IMR-90 (cell line): ENCODE data around the gene CDK13. TPM values are rescaled to one million over a fixed set of nuclear protein-coding genes. Genes with fewer than 3 reads are reported as not detected.

Experiments used
- ATAC-seq: fragments of 200-7000 bp; cut with Tn5 transposase; 2 replicates; pipeline ENCODE4 v1.9.1; 2020; ENCODE audit warnings: low read depth, mild to moderate bottlenecking, moderate library complexity
- BruUV-seq: library from RNA; stranded (reverse); fragments of 400-500 nt; replicated peaks from 2 replicates; lab custom pipeline; 2021; lab: Mats Ljungman, UMichigan
- CTCF ChIA-PET: fragments of 300-600 bp; formaldehyde crosslinking; extraction: SDS; loops from one replicate; lab custom pipeline; 2021; ENCODE audit warnings: antibody characterized with exemption; lab: Yijun Ruan, JAX
- POLR2A ChIA-PET: fragments of 300-600 bp; sonication (Branson Sonifier 250); formaldehyde crosslinking; loops from one replicate; lab custom pipeline; 2022; ENCODE audit warnings: antibody characterized with exemption; ENCODE audit not compliant: unreplicated experiment; lab: Charles Lee
- DNase-seq: peaks from one replicate; pipeline ENCODE4 v3.0.0; 2013
- H2AFZ ChIP-seq: replicated peaks from 2 replicates; pipeline ENCODE3; 2013; ENCODE audit warnings: low read length, mild to moderate bottlenecking; ENCODE audit not compliant: poor library complexity
- H2AK5ac ChIP-seq: 2 replicates; pipeline ENCODE4 v1.6.1; 2013; ENCODE audit warnings: low read depth, low read length, inconsistent platforms
- H2AK9ac ChIP-seq: replicated peaks from 2 replicates; pipeline ENCODE3; 2013; ENCODE audit warnings: mild to moderate bottlenecking, low read depth, low read length, moderate library complexity; ENCODE audit not compliant: poor library complexity
- H2BK120ac ChIP-seq: 2 replicates; pipeline ENCODE4 v1.6.1; 2013; ENCODE audit warnings: low read depth, low read length, inconsistent platforms
- H2BK15ac ChIP-seq: 3 replicates; pipeline ENCODE4 v1.6.1; 2013; ENCODE audit warnings: low read depth, low read length, inconsistent platforms
- H2BK20ac ChIP-seq: 2 replicates; pipeline ENCODE4 v1.6.1; 2013; ENCODE audit warnings: low read depth, mild to moderate bottlenecking, inconsistent platforms, low read length, moderate library complexity
- H2BK5ac ChIP-seq: 2 replicates; pipeline ENCODE4 v1.6.1; 2013; ENCODE audit warnings: mild to moderate bottlenecking, low read depth, low read length, inconsistent platforms; ENCODE audit not compliant: poor library complexity, severe bottlenecking
- H3K14ac ChIP-seq: replicated peaks from 2 replicates; pipeline ENCODE4 v1.6.1; 2013; ENCODE audit warnings: low read depth, low read length, inconsistent platforms
- H3K18ac ChIP-seq: 2 replicates; pipeline ENCODE4 v1.6.1; 2013; ENCODE audit warnings: low read depth, low read length, control low read depth
- H3K23ac ChIP-seq: 2 replicates; pipeline ENCODE4 v1.6.1; 2013; ENCODE audit warnings: low read depth, low read length, inconsistent platforms
- H3K27ac ChIP-seq: 2 replicates; pipeline ENCODE4 v1.5.1; 2013; ENCODE audit warnings: mild to moderate bottlenecking, control low read depth, low read length; ENCODE audit not compliant: insufficient read depth
- H3K27me3 ChIP-seq: 2 replicates; pipeline ENCODE4 v1.6.1; 2013; ENCODE audit warnings: low read length; ENCODE audit not compliant: control insufficient read depth, insufficient read depth
- H3K36me3 ChIP-seq: 2 replicates; pipeline ENCODE4 v1.6.1; 2013; ENCODE audit warnings: low read length, mixed read lengths; ENCODE audit not compliant: control insufficient read depth, insufficient read depth
- H3K4ac ChIP-seq: 2 replicates; pipeline ENCODE4 v1.6.1; 2013; ENCODE audit warnings: low read depth, low read length, inconsistent platforms
- H3K4me1 ChIP-seq: 2 replicates; pipeline ENCODE4 v1.6.1; 2013; ENCODE audit warnings: low read length, mixed read lengths; ENCODE audit not compliant: control insufficient read depth, insufficient read depth
- H3K4me2 ChIP-seq: 2 replicates; pipeline ENCODE4 v1.6.1; 2013; ENCODE audit warnings: low read depth, mild to moderate bottlenecking, control low read depth, low read length, moderate library complexity
- H3K4me3 ChIP-seq: 2 replicates; pipeline ENCODE4 v1.5.1; 2013; ENCODE audit warnings: low read depth, mild to moderate bottlenecking, control low read depth, low read length, moderate library complexity; ENCODE audit not compliant: insufficient read depth
- H3K56ac ChIP-seq: 2 replicates; pipeline ENCODE4 v1.6.1; 2013; ENCODE audit warnings: low read length, inconsistent platforms; ENCODE audit not compliant: insufficient read depth; ENCODE audit errors: extremely low read depth
- H3K79me1 ChIP-seq, 2 experiments: 2 replicates each; pipeline ENCODE4 v1.6.1; 2013; ENCODE audit warnings: low read length in 2 of 2, inconsistent platforms in 1 of 2, low read depth in 1 of 2
- H3K9ac ChIP-seq: 2 replicates; pipeline ENCODE4 v1.6.1; 2013; ENCODE audit warnings: low read depth, low read length, control low read depth
- H3K9me1 ChIP-seq: 2 replicates; pipeline ENCODE4 v1.6.1; 2013; ENCODE audit warnings: low read length, inconsistent platforms; ENCODE audit not compliant: insufficient read depth
- H3K9me3 ChIP-seq: 2 replicates; pipeline ENCODE4 v1.6.1; 2013; ENCODE audit warnings: low read length; ENCODE audit not compliant: control insufficient read depth, insufficient read depth
- H4K20me1 ChIP-seq: 2 replicates; pipeline ENCODE4 v1.6.1; 2013; ENCODE audit warnings: low read length, inconsistent platforms; ENCODE audit not compliant: insufficient read depth
- H4K5ac ChIP-seq: 2 replicates; pipeline ENCODE4 v1.6.1; 2013; ENCODE audit warnings: mild to moderate bottlenecking, low read depth, low read length, control low read depth
- H4K8ac ChIP-seq, 2 experiments: 2 replicates each; pipeline ENCODE4 v1.6.1; 2013; ENCODE audit warnings: low read depth in 2 of 2, low read length in 2 of 2, control low read depth in 1 of 2, inconsistent platforms in 1 of 2
- H4K91ac ChIP-seq: 2 replicates; pipeline ENCODE4 v1.6.1; 2013; ENCODE audit warnings: low read depth, low read length, inconsistent platforms; ENCODE audit not compliant: insufficient read depth
- BHLHE40 ChIP-seq: fragments of 150-350 bp; IDR thresholded peaks from 2 replicates; pipeline ENCODE4 v1.6.1; 2016; ENCODE audit warnings: mild to moderate bottlenecking, low read depth, low read length
- CEBPB ChIP-seq: IDR thresholded peaks from 2 replicates; pipeline ENCODE4 v1.6.1; 2012; ENCODE audit warnings: low read depth, low read length, improper control_type of control experiment
- CHD1 ChIP-seq: IDR thresholded peaks from 2 replicates; pipeline ENCODE4 v1.6.1; 2012; ENCODE audit warnings: low read depth, low read length, improper control_type of control experiment
- CTCF ChIP-seq: conservative IDR thresholded peaks from 2 replicates; pipeline ENCODE4 v1.5.1; 2012; ENCODE audit warnings: mild to moderate bottlenecking, low read depth, low read length, improper control_type of control experiment
- ELK1 ChIP-seq: fragments of 150-350 bp; IDR thresholded peaks from 2 replicates; pipeline ENCODE4 v1.6.1; 2016; ENCODE audit warnings: low read depth, mild to moderate bottlenecking, low read length, moderate library complexity, borderline replicate concordance
- FOS ChIP-seq: fragments of 150-350 bp; IDR thresholded peaks from 2 replicates; pipeline ENCODE4 v1.6.1; 2016; ENCODE audit warnings: low read depth, low read length
- MAFK ChIP-seq: IDR thresholded peaks from 2 replicates; pipeline ENCODE4 v1.6.1; 2012; ENCODE audit warnings: low read depth, low read length, improper control_type of control experiment
- MAZ ChIP-seq: IDR thresholded peaks from 2 replicates; pipeline ENCODE4 v1.6.1; 2012; ENCODE audit warnings: low read depth, mild to moderate bottlenecking, low read length, improper control_type of control experiment, moderate library complexity, borderline replicate concordance
- MXI1 ChIP-seq: IDR thresholded peaks from 2 replicates; pipeline ENCODE4 v1.6.1; 2012; ENCODE audit warnings: low read depth, mild to moderate bottlenecking, low read length, moderate library complexity, borderline replicate concordance
- NFE2L2 ChIP-seq: fragments of 150-350 bp; IDR thresholded peaks from 2 replicates; pipeline ENCODE4 v1.6.1; 2016; ENCODE audit warnings: low read depth, mild to moderate bottlenecking, low read length
- POLR2A ChIP-seq: IDR thresholded peaks from 2 replicates; pipeline ENCODE4 v1.6.1; 2012; ENCODE audit warnings: mild to moderate bottlenecking, low read depth, low read length
- RAD21 ChIP-seq: IDR thresholded peaks from 2 replicates; pipeline ENCODE4 v1.6.1; 2012; ENCODE audit warnings: low read length, improper control_type of control experiment
- RCOR1 ChIP-seq: IDR thresholded peaks from 2 replicates; pipeline ENCODE4 v1.6.1; 2012; ENCODE audit warnings: mild to moderate bottlenecking, low read length, improper control_type of control experiment; ENCODE audit not compliant: insufficient replicate concordance
- RFX5 ChIP-seq: IDR thresholded peaks from 2 replicates; pipeline ENCODE4 v1.8.0; 2012; ENCODE audit warnings: low read depth, mild to moderate bottlenecking, low read length, moderate library complexity
- SMC3 ChIP-seq: fragments of 150-350 bp; IDR thresholded peaks from 2 replicates; pipeline ENCODE4 v1.6.1; 2016; ENCODE audit warnings: low read depth, mild to moderate bottlenecking, antibody characterized with exemption, low read length, moderate library complexity
- USF2 ChIP-seq: fragments of 150-350 bp; IDR thresholded peaks from 2 replicates; pipeline ENCODE4 v1.6.1; 2017; ENCODE audit warnings: mild to moderate bottlenecking, antibody characterized with exemption, low read length, low read depth
- WGBS, 2 experiments: methylation state at CpG; one replicate each; pipeline versions ENCODE4 v1.1.5 to v1.1.7; 2013; ENCODE audit warnings: missing lambda C conversion rate in 2 of 2; ENCODE audit not compliant: insufficient read length in 1 of 2; ENCODE audit errors: extremely low coverage in 2 of 2; 5-methylcytosine and 5-hydroxymethylcytosine counted together
- dilution Hi-C: fragments of 300-500 bp; cut with HindIII; formaldehyde crosslinking; loops from one replicate; pipeline ENCODE4 v1.14.3; 2018; ENCODE audit warnings: low sequenced_read_pairs; ENCODE audit not compliant: unreplicated experiment
- in situ Hi-C: fragments of 300-500 bp; cut with MboI; formaldehyde crosslinking; loops from 3 replicates; pipeline ENCODE4 v1.14.3; 2019; ENCODE audit warnings: low sequenced_read_pairs, inconsistent platforms, mixed read lengths
- intact Hi-C: fragments of 100-400 bp; cut with micrococcal nuclease; formaldehyde crosslinking; loops from 2 replicates; pipeline ENCODE4 v1.10.0; 2022
- polyA plus RNA-seq, 3 experiments: library from polyadenylated mRNA; depleted of rRNA; stranded (reverse); fragments of >200 nt; gene quantifications; 2 replicates each; pipeline ENCODE4 v1.2.3, GENCODE V29; 2012; ENCODE audit warnings: low replicate concordance in 1 of 3
- total RNA-seq: library from RNA; depleted of rRNA; stranded (reverse); fragments of >200 nt; gene quantifications from 2 replicates; pipeline ENCODE4 v1.2.3, GENCODE V29; 2012

The CDK13 gene
- total and polyA plus RNA-seq, 2 of the 4 experiments (the other 2 are of a cell fraction) = 20.1 to 50.4 TPM

GRCh38 chr7:40072268-40072667, 122.2 kb downstream of the CDK13 start:
- no peaks in the 10 kb centered on the region for H3K27me3 ChIP-seq
- H3K27ac ChIP-seq = no peak overlapping the region
- H2BK5ac ChIP-seq = no peak overlapping the region
- DNase-seq (no peak), ATAC-seq (no peak)
- ChIA-PET POLR2A (no interaction called here), CTCF (no interaction called here)
- H2BK15ac ChIP-seq = no peak overlapping the region
- H3K4ac ChIP-seq = no peak overlapping the region
- H2AFZ ChIP-seq = no peak overlapping the region
- H2AK9ac ChIP-seq = no peak overlapping the region
- H3K79me1 ChIP-seq = no peaks in the 10 kb centered on the region; a peak in 1 of 4 replicates
- BruUV-seq = no TSS peak
- H3K9me3 ChIP-seq = no peaks in the 10 kb centered on the region
- no peak overlapping the region for H2BK120ac ChIP-seq
- H4K20me1 ChIP-seq = no peaks in the 10 kb centered on the region
- no peak overlapping the region for H2AK5ac ChIP-seq
- no peak overlapping the region for H2BK20ac ChIP-seq
- intact Hi-C loops = no loop called here
- H4K8ac ChIP-seq = no peak overlapping the region
- H3K9me1 ChIP-seq = 0 out of 2 replicates have a peak, but pooled peaks cover 2% of the 10 kb centered on the region
- no peak overlapping the region for H4K5ac ChIP-seq
- in situ Hi-C loops = no loop called here
- H3K4me1 ChIP-seq = no peaks in the 10 kb centered on the region
- no peak overlapping the region for H3K18ac ChIP-seq
- H3K4me2 ChIP-seq = no peak overlapping the region
- no peak overlapping the region for H3K9ac ChIP-seq
- no peak overlapping the region for H3K4me3 ChIP-seq
- WGBS, 2 experiments = 100% methylated on average over 1 of the region's 5 CpGs; no CpG with 5 or more reads in 1 of the 2 experiments
- no peak overlapping the region for H3K56ac ChIP-seq
- H4K91ac ChIP-seq = no peak overlapping the region
- H3K23ac ChIP-seq = no peak overlapping the region
- TF ChIP-seq CEBPB (no peak), RAD21 (no peak), POLR2A (no peak), SMC3 (no peak), CTCF (no peak), MAZ (no peak), MAFK (no peak), FOS (no peak), CHD1 (no peak), ELK1 (no peak), MXI1 (no peak), NFE2L2 (no peak), RCOR1 (no peak), RFX5 (no peak), BHLHE40 (no peak), USF2 (no peak)
- H3K36me3 ChIP-seq = peaks cover 4% of the 10 kb centered on the region; the same call in 1 of the 2 replicates
- no peak overlapping the region for H3K14ac ChIP-seq
- dilution Hi-C loops = no loop called here
